Retinal pigment epithelial cell (primary cell): ENCODE measurements around the gene TANC2.

Experiments
- DNase-seq: peaks from one replicate; pipeline ENCODE4 v3.0.0-alpha.2; 2010; ENCODE audit warnings: low read depth
- H3K4me3 ChIP-seq: 2 replicates; pipeline ENCODE4 v1.5.1; 2011; ENCODE audit warnings: mild to moderate bottlenecking, low read length, control low read depth, moderate library complexity
- CTCF ChIP-seq: conservative IDR thresholded peaks from 2 replicates; pipeline ENCODE4 v1.5.1; 2011; ENCODE audit warnings: low read depth, low read length, control low read depth, inconsistent platforms

Gene TANC2

GRCh38 chr17:62964506-62964905 is 1.5 kb upstream of the TANC2 start:
- no peak overlapping the region for H3K4me3 ChIP-seq
- TF ChIP-seq CTCF: no peak

GRCh38 chr17:62965174-62965685 is 805 bp upstream of the TANC2 start:
- TF ChIP-seq CTCF: no peak
- H3K4me3 ChIP-seq: peak overlapping the region; percentile 60
- DNase-seq: no peak

More at GRCh38 chr17:62964506-62964905, 1.5 kb upstream of the TANC2 start:
- no peak for DNase-seq

GRCh38 chr17:62966426-62967204 is 580 bp downstream of the TANC2 start:
- DNase-seq: no peak
- H3K4me3 ChIP-seq: peak overlapping the region; percentile 75
- no peak for TF ChIP-seq CTCF

GRCh38 chr17:62967205-62967529 is 1.1 kb downstream of the TANC2 start:
- no peak for DNase-seq
- TF ChIP-seq CTCF: no peak
- H3K4me3 ChIP-seq: peak overlapping the region; percentile 75

GRCh38 chr17:62968445-62968923 is 2.4 kb downstream of the TANC2 start:
- no peak overlapping the region for H3K4me3 ChIP-seq
- peak; percentile 69 for DNase-seq
- TF ChIP-seq CTCF: peak; percentile 86

- no peak for DNase-seq
- no peak overlapping the region for H3K4me3 ChIP-seq
- no peak for TF ChIP-seq CTCF
Observed at GRCh38 chr17:62970610-62971009, 4.6 kb downstream of the TANC2 start.

- DNase-seq: no peak
- no peak for TF ChIP-seq CTCF
- H3K4me3 ChIP-seq: no peak overlapping the region
Observed at GRCh38 chr17:62971853-62972252, 5.8 kb downstream of the TANC2 start.
